HEK293T (cell line): ENCODE measurements around the gene SLC35E1.

Experiments used
- BHLHE40 ChIP-seq: fragments of 450-650 bp; IDR thresholded peaks from 2 replicates; pipeline ENCODE4 v1.6.1; 2016; ENCODE audit warnings: mild to moderate bottlenecking, moderate library complexity, borderline replicate concordance
- LEF1 ChIP-seq: fragments of 450-650 bp; IDR thresholded peaks from 2 replicates; pipeline ENCODE4 v1.6.1; 2017; ENCODE audit warnings: mild to moderate bottlenecking, borderline replicate concordance
- SP1 ChIP-seq: fragments of 450-650 bp; IDR thresholded peaks from 2 replicates; pipeline ENCODE4 v1.6.1; 2017
- TARDBP ChIP-seq: fragments of 450-650 bp; IDR thresholded peaks from 2 replicates; pipeline ENCODE4 v1.6.1; 2016

DNA sequence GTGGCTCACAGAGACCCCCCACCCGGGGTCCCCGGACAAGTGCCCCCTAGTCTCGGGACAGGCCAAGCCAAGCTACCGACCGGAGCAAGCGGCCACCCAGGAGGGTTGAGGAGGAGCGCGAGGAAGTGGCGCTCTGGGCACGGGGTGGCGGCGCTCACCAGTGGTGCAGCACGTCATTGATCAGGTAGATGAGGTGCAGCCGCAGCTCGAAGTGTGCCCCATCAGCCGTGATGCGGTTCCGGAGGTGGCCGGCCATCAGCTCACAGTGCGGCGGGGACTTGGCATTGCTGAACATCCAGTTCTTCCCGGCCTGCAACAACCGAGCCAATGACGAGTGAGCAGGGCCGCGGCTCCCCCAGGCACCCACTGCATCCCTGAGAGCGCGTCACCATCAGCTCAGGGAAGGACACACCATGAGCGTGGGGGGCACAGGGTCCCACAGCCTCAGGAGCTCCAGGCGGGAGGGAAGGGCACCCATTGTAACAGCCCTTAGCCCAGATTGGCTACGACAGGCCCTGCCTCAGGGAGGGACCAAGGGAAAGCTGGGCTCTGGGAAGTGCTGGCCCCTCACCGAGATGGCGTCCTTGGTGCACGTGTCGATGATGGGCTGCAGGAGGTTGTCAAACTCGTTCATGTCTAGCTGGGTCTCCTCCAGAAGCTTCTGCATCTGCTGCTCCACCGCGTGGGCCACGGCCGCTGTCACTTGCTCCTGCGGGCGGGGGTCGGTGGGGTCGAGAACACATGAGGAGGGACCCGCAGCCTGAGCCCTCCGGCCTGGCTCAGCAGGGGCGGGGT, 39.6 kb downstream of the SLC35E1 start:
- TF ChIP-seq SP1, result no peak
- TF ChIP-seq BHLHE40, result no peak
- TF ChIP-seq LEF1, result no peak
- TF ChIP-seq TARDBP, result no peak
